ENCODE data around the gene PATE1.
"Not testable (repeated sequence)": the region's sequence is repeated elsewhere in the genome, so short reads cannot be mapped to it uniquely, and the experiment has no call there.

PATE1 gene, protein sequence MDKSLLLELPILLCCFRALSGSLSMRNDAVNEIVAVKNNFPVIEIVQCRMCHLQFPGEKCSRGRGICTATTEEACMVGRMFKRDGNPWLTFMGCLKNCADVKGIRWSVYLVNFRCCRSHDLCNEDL

GRCh38 chr11:125745979-125746378 lies at the start of gene PATE1:
Gene PATE1 (plus strand): TSS chr11:125746279. CDS start chr11:125746305, 26 bp downstream.
- FAIRE-seq, result no peak

- FAIRE-seq, result no peak
These were observed 45.0 kb upstream of the PATE1 start for GRCh38 chr11:125701018-125701610.

DNA sequence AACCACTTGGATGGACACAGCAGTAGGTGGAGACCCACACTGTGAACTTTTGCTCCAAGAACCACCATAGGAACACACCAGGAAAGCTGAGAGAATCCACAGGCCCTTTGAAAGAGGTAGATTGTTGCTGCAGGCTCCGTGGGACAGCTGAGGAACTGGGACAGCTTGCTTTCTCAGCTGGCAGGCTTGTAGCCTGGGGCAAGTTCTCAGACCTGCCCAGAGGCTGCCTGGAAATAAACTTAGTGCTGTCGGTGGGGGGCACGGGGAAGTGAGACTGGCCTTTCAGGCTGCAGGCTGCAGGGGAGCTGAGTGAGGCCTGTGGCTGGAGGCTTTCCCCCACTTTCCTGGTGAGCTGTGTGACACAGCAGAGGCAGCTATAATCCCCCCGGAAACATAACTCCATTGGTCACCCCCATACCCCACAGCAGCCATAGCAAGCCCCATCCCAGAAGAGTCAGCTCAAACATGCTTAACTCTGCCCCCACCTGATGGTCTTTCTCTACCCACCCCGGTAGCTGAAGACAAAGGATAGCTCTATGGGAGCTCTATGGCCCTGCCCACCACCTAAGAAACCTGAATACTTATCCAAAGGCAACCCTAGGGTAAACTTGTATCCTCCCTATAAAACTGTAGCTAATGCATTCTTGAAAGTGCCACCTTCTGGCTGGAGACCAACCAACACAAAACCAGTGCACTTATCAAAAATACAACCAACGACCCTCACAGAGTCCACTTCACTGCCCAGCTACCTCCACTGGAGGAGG lies 44.0 kb upstream of the PATE1 start:
- FAIRE-seq, result no peak

DNA sequence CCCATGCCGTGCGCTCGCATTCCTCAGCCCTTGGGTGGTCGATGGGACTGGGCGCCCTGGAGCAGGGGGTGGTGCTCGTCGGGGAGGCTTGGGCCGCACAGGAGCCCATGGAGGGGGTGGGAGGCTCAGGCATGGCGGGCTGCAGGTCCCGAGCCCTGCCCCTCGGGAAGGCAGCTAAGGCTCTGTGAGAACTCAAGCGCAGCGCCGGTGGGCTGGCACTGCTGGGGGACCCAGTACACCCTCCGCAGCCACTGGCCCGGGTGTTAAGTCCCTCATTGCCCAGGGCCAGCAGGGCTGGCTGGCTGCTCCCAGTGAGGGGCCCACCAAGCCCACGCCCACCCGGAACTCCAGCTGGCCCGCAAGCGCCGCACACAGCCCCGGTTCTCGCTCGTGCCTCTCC lies 41.4 kb upstream of the PATE1 start:
- not testable (repeated sequence) for FAIRE-seq

DNA sequence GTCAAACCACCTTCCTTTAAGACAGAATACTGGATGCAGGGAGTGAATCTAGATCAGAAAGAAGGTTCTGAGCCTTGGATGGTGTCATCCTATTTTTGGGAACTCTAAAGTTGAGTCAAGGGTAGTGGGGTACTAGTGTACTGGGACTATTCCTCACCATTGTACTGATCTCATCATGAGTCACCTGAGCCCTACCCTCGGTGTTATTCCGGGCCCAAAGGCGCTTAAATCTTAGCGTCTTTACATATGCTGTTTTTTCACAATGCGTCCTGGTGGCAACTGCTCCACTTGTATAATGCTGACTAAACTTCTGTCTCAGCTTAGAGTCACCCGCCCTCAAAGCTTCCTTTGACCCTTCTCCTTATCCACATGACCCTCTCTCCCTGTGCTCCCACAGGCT lies 25.3 kb upstream of the PATE1 start:
- no peak for FAIRE-seq

GRCh38 chr11:125724125-125724524 lies 22.0 kb upstream of the PATE1 start:
- FAIRE-seq, result no peak

DNA sequence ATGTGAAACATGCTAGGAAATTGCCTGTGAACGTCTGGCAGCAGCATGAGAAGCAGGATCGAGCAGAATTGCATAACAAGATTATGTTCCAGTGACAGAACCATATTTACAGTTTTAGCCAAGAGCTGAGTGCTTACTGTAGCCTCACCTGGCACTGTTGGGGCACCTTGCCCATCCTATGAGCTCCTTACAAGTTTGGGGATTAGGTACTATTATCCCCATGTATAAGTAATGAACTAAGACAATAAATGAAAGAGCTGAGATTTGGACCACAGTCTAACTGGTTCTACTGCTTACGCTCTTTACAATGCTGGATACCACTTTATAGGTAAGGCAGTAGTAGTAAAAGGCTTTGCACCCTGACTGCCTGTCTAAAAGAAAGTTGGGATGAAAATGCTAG lies 17.1 kb upstream of the PATE1 start:
- no peak for FAIRE-seq

DNA sequence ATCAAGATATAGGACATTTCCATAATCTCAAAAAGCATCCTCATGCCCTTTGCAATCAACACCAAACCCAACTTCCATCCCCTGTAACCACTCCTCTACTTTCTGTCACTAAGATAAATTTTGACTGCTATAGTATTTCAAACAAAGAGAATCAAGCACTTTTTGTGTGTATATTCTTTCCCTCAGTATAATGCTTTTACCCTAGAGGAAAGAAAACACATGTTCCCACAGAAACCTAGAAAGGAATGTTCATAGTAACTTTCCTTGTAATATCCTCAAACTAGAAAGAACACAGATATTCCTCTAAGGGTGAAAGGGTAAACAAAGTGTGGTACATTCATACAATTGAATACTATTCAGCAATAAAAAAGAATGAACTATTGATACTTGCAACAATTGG lies 5.5 kb upstream of the PATE1 start:
- FAIRE-seq, result no peak

GRCh38 chr11:125743681-125744080 lies 2.4 kb upstream of the PATE1 start:
- no peak for FAIRE-seq

- no peak for FAIRE-seq
These were observed 4.5 kb downstream of the PATE1 start for GRCh38 chr11:125750629-125751028.

DNA sequence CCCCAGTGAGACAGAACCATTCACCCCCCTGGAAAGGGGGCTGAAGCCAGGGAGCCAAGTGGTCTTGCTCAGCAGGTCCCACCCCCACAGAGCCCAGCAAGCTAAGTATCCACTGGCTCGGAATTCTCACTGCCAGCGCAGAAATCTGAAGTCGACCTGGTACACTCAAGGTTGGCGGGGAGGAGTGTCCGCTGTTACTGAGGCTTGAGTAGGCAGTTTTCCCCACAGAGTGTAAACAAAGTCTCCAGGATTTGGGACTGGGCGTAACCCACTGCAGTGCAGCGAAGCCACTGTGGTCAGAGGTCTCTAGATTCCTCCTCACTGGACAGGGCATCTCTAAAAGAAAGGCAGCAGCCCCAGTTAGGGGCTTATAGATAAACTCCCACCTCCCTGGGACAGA lies 10.0 kb downstream of the PATE1 start:
- no peak for FAIRE-seq

DNA sequence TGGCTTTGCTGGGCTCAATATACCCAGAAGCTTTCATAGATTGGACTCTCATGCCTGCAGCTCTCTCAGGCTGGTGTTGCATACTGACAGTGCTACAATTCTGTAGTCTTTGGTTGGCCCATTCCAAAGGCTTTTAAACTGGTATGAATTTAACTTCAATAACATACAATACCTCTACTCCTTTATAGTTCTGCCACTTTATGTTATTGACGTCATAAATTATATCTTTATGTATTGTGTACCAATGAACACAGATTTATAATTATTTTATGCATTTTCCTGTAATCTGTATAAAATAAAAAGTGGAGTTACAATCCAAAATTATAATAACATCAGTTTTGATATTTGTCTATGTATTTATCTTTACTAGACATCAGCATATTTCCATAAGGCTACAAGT lies 16.4 kb downstream of the PATE1 start:
- FAIRE-seq, result no peak

GRCh38 chr11:125763483-125763882 lies 17.4 kb downstream of the PATE1 start:
- no peak for FAIRE-seq

GRCh38 chr11:125766251-125766650 lies 20.2 kb downstream of the PATE1 start:
- no peak for FAIRE-seq

DNA sequence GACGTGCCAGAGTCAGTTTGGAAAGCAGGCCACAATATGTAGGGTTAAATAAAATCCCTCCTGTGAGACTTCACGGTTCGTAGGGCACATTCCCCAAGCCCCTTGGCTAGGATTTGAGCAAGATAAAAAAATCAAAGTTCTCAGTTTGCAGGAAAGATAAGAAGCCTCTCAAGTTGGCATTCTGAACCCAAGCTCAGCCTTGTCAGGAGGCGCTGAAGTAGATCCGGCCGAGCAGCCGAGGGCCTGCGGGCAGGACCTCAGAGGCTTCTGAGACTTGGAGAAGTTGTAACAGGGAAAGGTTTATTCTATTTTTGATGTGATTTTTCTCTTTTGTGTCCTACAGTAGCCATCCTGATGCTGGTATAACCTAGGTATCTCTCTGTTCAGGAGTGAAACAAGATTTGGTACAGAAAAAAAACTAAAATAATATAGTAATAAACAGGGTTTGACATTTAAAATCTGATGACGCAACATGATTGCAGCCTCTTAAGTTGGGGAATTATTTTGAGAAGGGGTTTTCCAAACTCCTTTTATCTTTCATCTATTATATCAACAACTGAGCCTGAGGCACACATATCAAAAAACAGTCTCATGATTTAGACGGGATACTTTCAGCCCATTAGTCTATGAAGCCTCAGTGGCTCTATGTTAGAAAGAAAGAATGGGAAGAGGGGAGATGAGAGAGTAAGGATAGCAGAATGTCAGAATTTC lies 22.4 kb downstream of the PATE1 start:
- FAIRE-seq, result no peak

- FAIRE-seq, result no peak
These were observed 24.5 kb downstream of the PATE1 start for GRCh38 chr11:125770583-125770982.

- no peak for FAIRE-seq
These were observed 26.9 kb downstream of the PATE1 start for GRCh38 chr11:125772834-125773505.

GRCh38 chr11:125773516-125773915 lies 27.4 kb downstream of the PATE1 start:
- FAIRE-seq, result no peak

DNA sequence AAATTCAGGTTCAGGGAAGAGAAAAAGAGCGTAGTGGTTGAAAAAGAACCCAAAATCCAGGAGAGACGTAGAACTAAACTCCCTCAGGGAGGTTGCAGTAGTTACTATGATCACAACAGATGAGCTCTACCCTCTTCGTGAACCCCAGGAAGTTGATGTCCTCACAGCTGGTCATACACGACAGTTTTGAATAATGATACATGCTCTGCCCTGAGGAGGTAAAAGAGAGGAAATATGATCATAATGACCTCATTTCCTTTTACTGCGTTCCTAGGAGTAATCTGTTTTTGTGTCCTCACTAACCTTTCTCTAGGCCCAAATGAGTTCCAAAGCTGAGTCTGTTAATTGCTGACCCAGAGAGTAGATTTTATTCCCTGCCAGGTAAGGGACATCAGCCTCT lies 31.2 kb downstream of the PATE1 start:
- FAIRE-seq, result no peak

- FAIRE-seq, result no peak
These were observed 32.6 kb downstream of the PATE1 start, which contains the start of gene PATE2 for GRCh38 chr11:125778728-125779127. Gene PATE2 (minus strand): TSS chr11:125778828. CDS start chr11:125778773, 55 bp downstream.

GRCh38 chr11:125784678-125785077 lies 38.6 kb downstream of the PATE1 start:
- FAIRE-seq, result no peak

DNA sequence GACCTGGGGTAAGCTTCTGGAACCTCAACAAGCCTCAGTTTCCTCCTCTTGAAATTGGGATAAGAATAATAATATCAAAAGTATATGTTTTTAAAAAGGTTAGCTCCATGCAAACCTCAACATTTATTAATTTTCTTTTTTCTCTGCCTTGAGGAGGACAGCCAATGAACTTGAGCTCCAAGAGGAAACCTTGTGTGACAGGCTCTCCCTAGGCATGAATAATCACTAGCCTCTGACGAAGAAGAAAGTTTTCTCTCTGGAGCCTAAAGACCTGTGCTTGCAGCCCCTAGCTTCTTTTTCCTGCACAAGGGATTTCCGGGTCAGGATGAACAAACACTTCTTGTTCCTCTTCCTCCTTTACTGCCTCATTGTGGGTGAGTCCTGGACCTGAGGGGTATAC lies 41.7 kb downstream of the PATE1 start, which contains the start of gene PATE3:
Gene PATE3 (plus strand): TSS at position 301 of the 400 bp plus-strand sequence. CDS start 25 bp downstream, at position 326.
- no peak for FAIRE-seq

DNA sequence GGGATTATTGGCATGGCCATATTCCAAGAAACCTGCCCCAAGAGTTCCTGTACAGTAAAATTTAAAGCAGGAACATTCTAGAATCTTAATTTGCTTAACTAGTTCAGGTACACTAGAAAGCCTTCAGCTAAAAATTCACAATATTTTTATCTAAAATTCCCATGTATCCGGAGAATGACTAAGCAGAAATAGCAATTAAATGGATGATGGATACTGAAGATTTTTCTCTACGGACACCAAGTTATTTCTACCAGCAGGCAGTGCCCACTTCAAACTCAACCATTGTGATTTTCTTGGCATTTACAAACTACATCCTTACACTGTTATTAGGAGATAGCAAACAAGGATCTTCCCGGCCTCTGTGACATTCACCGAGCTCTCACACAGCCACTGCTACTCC lies 44.7 kb downstream of the PATE1 start:
- no peak for FAIRE-seq

Measured in A204.1 (cell line).